ENCODE measurements around the gene MXRA8. TPM values are rescaled to one million over a fixed set of nuclear protein-coding genes. Genes with fewer than 3 reads are reported as not detected.

The MXRA8 gene
- total and polyA plus RNA-seq, 9 of the 15 experiments (the other 6 are each of a cell fraction or from before 2014, with no cell fraction given): 0.66 to 11.3 (median 6.3) TPM

DNA sequence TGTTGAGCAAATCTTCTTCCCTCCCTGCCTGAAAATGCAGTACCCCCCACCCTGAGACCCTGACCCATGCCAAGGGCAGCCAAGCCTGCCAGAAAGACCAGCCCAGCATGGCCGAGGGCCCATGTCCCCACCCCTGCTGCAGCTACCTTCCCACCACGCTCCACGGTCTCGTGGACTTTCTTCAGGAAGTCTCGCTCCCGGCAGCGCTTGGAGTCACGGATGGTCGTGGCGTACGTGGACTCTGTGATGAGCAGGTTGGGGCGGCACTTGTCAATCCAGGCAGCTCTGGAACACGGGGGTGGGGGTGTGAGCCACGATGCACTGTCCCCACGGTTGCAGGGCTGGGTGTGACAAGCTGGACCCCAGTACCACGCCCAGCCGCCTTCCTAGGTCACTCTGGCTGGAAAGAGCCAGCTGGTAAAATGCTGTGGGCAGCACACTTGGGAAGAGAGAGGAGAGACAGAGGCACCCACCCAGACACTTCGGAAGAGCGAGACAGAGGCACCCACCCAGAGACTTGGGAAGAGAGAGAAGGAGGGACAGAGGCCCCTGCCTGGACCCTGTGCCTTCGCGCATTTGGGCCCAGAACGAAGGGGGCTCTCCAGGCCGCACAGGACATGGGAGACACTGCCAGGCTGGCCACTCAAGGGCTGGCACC is 43.5 kb downstream of the MXRA8 start:
- no peak overlapping the region; the same call in 1 of the 2 replicates for H3K4me2 ChIP-seq (ENCODE audit: insufficient read depth, low read length)
- H3K9me1 ChIP-seq (ENCODE audit: control insufficient read depth, insufficient read depth, low read length): peaks cover 6% of the 10 kb centered on the region
- peaks cover 36% of the 10 kb centered on the region for H3K79me2 ChIP-seq (ENCODE audit: control insufficient read depth, insufficient read depth, low read length)
- CTCF ChIA-PET (ENCODE audit: low intra/inter-chr PET ratio): no interaction called here
- no peak for FAIRE-seq
- H3K9me3 ChIP-seq (replicated peaks; ENCODE audit: control insufficient read depth, insufficient read depth, low read depth, low read length): no peaks in the 10 kb centered on the region
- BruUV-seq (replicated peaks): no TSS peak
- peak overlapping the region; percentile 13 to 84; a peak in 2 of 4 replicates for H3K9ac ChIP-seq (ENCODE audit: insufficient read depth in 1 of 2, low read depth in 2 of 2, low read length in 2 of 2)
- POLR2A ChIA-PET: interaction anchor here (0.6 to 1.4 kb wide), 6 partner anchors 9 to 217 kb away, joined by 3 to 7 read pairs (median 3); no protein-coding TSS in a partner anchor
- intact Hi-C loops (cut with micrococcal nuclease) (no loop called here), in situ Hi-C loops (cut with MboI) (no loop called here)
- no peak overlapping the region for H3K4me3 ChIP-seq
- H3K4me1 ChIP-seq (replicated peaks in 1 of 2; ENCODE audit: control insufficient read depth in 2 of 2, insufficient read depth in 2 of 2, low read length in 2 of 2): peaks cover 31 to 88% of the 10 kb centered on the region in 2 experiments
- 91% methylated on average over 20 of the region's 23 CpGs for WGBS (ENCODE audit: insufficient coverage, low coverage, missing lambda C conversion rate)
- peak overlapping the region; percentile 64 for H3K27ac ChIP-seq (ENCODE audit: extremely low read depth, low read depth, low read length)
- ATAC-seq: no peak
- H3K27me3 ChIP-seq (ENCODE audit: control insufficient read depth in 2 of 2, insufficient read depth in 2 of 2, low read length in 2 of 2): no peaks in the 10 kb centered on the region
- DNase-seq (ENCODE audit: extremely low read depth in 1 of 4, low spot score in 3 of 4): no peak
- H3K36me3 ChIP-seq (ENCODE audit: control insufficient read depth, insufficient read depth, low read length): peaks cover 89% of the 10 kb centered on the region
- H2AFZ ChIP-seq (ENCODE audit: low read depth, low read length): no peak overlapping the region
- H4K20me1 ChIP-seq (replicated peaks; ENCODE audit: control insufficient read depth, insufficient read depth, low read length): peaks cover 22% of the 10 kb centered on the region
- TF ChIP-seq MAZ (CRISPR knock-in tag; conservative IDR thresholded peaks at IDR 0.05 in 1 of 2, IDR thresholded peaks at IDR 0.05 in 1 of 2) (0 out of 4 replicates have a peak, but pooled peaks of 1 of the 2 experiments have one; percentile 17), POLR2A (conservative IDR thresholded peaks at IDR 0.05) (peak; percentile 62), PHF20 (IDR thresholded peaks at IDR 0.05; ENCODE audit: partially characterized antibody) (no peak), MAFF (IDR thresholded peaks at IDR 0.05; ENCODE audit: low read length) (no peak), POLR2G (IDR thresholded peaks at IDR 0.05; ENCODE audit: low read depth, low read length) (peak; percentile 73), HSF4 (CRISPR knock-in tag; IDR thresholded peaks at IDR 0.05; ENCODE audit: borderline replicate concordance) (no peak), SUPT5H (IDR thresholded peaks at IDR 0.05) (0 out of 2 replicates have a peak, but pooled peaks have one; percentile 53), RBFOX2 (IDR thresholded peaks at IDR 0.05; ENCODE audit: low read depth, low read length) (peak; percentile 53; the same call in 1 of the 2 replicates), SP1 (CRISPR knock-in tag; IDR thresholded peaks at IDR 0.05) (peak; percentile 44; the same call in 1 of the 2 replicates), RBM39 (optimal IDR thresholded peaks at IDR 0.05; ENCODE audit: low read depth, low read length) (peak; percentile 26)
- TF ChIP-seq, protein P1, sequence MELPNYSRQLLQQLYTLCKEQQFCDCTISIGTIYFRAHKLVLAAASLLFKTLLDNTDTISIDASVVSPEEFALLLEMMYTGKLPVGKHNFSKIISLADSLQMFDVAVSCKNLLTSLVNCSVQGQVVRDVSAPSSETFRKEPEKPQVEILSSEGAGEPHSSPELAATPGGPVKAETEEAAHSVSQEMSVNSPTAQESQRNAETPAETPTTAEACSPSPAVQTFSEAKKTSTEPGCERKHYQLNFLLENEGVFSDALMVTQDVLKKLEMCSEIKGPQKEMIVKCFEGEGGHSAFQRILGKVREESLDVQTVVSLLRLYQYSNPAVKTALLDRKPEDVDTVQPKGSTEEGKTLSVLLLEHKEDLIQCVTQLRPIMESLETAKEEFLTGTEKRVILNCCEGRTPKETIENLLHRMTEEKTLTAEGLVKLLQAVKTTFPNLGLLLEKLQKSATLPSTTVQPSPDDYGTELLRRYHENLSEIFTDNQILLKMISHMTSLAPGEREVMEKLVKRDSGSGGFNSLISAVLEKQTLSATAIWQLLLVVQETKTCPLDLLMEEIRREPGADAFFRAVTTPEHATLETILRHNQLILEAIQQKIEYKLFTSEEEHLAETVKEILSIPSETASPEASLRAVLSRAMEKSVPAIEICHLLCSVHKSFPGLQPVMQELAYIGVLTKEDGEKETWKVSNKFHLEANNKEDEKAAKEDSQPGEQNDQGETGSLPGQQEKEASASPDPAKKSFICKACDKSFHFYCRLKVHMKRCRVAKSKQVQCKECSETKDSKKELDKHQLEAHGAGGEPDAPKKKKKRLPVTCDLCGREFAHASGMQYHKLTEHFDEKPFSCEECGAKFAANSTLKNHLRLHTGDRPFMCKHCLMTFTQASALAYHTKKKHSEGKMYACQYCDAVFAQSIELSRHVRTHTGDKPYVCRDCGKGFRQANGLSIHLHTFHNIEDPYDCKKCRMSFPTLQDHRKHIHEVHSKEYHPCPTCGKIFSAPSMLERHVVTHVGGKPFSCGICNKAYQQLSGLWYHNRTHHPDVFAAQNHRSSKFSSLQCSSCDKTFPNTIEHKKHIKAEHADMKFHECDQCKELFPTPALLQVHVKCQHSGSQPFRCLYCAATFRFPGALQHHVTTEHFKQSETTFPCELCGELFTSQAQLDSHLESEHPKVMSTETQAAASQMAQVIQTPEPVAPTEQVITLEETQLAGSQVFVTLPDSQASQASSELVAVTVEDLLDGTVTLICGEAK (IDR thresholded peaks at IDR 0.05): no peak
- TF ChIP-seq, protein P1 (CRISPR knock-in tag; IDR thresholded peaks at IDR 0.05): peak; percentile 22; the same call in 1 of the 2 replicates
- TF ChIP-seq, protein P2, sequence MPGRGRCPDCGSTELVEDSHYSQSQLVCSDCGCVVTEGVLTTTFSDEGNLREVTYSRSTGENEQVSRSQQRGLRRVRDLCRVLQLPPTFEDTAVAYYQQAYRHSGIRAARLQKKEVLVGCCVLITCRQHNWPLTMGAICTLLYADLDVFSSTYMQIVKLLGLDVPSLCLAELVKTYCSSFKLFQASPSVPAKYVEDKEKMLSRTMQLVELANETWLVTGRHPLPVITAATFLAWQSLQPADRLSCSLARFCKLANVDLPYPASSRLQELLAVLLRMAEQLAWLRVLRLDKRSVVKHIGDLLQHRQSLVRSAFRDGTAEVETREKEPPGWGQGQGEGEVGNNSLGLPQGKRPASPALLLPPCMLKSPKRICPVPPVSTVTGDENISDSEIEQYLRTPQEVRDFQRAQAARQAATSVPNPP (IDR thresholded peaks at IDR 0.05; ENCODE audit: borderline replicate concordance, insufficient read depth, insufficient read length): no peak
